Measurements from ENCODE around the gene CPT1A. TPM values are rescaled to one million over a fixed set of nuclear protein-coding genes. Genes with fewer than 3 reads are reported as not detected.
"Not testable (repeated sequence)": the region's sequence is repeated elsewhere in the genome, so short reads cannot be mapped to it uniquely, and the experiment has no call there.

Gene CPT1A
- total RNA-seq, 4 donors from 2014 or later = 32.9 to 84.9 (median 49.2) TPM

DNA sequence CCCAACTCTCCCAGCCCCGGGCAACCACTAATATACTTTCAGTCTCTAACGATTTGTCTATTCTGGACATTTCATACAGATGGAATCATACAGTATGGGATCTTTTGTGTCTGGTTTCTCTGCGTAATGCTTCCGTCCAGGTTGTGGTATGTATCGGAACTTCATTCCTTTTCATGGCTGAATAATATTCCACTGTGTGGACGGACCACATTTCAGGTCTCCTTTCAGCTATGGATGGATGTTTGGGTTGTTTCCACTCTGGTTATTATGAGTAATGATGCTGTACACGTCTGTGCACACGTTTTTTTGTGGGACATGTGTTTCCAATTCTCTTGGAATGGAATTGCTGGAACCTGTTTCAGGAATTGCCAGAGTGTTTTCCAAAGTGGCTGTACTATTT lies 17.4 kb upstream of the CPT1A start:
- H3K4me1 ChIP-seq = peaks cover 0 to 18% (median 4%) of the 10 kb centered on the region in 4 donors
- H3K27me3 ChIP-seq = peaks cover 0 to 12% of the 10 kb centered on the region in 2 donors
- peaks cover 0 to 4% (median 0%) of the 10 kb centered on the region in 4 donors for H3K9me3 ChIP-seq
- no peak overlapping the region for H3K4me3 ChIP-seq
- 82 to 87% methylated on average over 8 of the region's 8 CpGs for WGBS, 2 donors
- peaks cover 0 to 4% (median 0%) of the 10 kb centered on the region in 3 donors for H3K36me3 ChIP-seq
- TF ChIP-seq, protein P1, sequence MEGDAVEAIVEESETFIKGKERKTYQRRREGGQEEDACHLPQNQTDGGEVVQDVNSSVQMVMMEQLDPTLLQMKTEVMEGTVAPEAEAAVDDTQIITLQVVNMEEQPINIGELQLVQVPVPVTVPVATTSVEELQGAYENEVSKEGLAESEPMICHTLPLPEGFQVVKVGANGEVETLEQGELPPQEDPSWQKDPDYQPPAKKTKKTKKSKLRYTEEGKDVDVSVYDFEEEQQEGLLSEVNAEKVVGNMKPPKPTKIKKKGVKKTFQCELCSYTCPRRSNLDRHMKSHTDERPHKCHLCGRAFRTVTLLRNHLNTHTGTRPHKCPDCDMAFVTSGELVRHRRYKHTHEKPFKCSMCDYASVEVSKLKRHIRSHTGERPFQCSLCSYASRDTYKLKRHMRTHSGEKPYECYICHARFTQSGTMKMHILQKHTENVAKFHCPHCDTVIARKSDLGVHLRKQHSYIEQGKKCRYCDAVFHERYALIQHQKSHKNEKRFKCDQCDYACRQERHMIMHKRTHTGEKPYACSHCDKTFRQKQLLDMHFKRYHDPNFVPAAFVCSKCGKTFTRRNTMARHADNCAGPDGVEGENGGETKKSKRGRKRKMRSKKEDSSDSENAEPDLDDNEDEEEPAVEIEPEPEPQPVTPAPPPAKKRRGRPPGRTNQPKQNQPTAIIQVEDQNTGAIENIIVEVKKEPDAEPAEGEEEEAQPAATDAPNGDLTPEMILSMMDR (IDR thresholded peaks at IDR 0.05) = no peak
- TF ChIP-seq EP300 (IDR thresholded peaks at IDR 0.05) (no peak), POLR2A (IDR thresholded peaks at IDR 0.05) (no peak)
- no peak overlapping the region for H3K27ac ChIP-seq
- DNase-seq (ENCODE audit: low spot score in 2 of 2) = no peak

DNA sequence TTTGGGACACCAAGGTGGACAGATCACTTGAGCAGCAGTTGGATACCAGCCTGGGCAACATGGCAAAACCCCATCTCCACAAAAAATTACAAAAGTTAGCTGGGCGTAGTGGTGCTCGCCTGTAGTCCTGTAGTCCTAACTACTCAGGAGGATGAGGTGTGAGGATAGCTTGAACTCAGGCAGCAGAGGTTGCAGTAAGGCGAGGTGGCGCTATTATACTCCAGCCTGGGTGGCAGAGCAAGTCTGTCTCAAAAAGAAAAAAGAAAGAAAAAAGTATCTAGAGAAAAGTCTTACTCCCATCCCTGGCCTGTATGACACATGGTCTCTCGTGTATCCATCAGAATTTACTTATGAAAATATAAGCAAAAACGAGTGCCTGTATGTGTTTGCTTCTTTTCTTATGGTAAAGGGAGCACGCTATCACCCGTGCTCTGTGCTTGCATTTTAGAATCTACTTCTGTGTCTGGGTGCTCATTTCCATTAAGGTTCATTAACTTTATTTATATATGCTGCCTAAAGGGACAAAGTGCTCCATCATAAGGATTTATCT lies 15.4 kb upstream of the CPT1A start:
- H3K9me3 ChIP-seq = no peaks in the 10 kb centered on the region
- H3K27me3 ChIP-seq = peaks cover 0 to 21% of the 10 kb centered on the region in 2 donors
- H3K4me1 ChIP-seq = peaks cover 0 to 22% (median 4%) of the 10 kb centered on the region in 4 donors
- H3K27ac ChIP-seq = no peak overlapping the region
- TF ChIP-seq POLR2A (IDR thresholded peaks at IDR 0.05) = no peak
- no peak for TF ChIP-seq EP300 (IDR thresholded peaks at IDR 0.05)
- TF ChIP-seq, protein P1 (IDR thresholded peaks at IDR 0.05) = no peak
- WGBS, 2 donors = 87 to 88% methylated on average over 8 of the region's 8 CpGs
- no peak for DNase-seq (ENCODE audit: low spot score in 2 of 2)
- no peaks in the 10 kb centered on the region for H3K36me3 ChIP-seq
- H3K4me3 ChIP-seq = no peak overlapping the region

DNA sequence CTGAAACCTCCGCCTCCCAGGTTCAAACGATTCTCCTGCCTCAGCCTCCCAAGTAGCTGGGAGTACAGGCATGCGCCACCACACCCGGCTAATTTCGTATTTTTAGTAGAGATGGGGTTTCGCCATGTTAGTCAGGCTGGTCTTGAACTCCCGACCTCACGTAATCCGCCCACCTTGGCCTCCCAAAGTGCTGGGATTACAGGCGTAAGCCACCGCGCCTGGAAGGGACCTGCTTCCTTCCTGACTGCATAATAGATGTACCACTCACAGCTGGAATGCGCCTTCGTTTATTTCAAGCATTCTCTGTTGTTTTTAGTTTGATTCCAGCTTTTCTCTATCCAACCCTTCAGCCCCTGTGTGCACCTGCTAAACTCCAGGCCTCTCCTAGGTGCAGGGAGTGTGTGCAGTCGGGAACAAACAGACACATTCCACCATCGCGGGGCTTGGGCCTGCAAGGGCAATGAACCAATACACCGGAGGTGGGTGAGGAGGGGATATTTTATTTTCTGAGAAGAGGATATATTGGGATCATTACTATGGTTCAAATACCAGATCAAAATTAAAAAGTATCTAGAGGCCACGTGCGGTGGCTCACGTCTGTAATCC lies 14.8 kb upstream of the CPT1A start:
- DNase-seq (ENCODE audit: low spot score in 2 of 2); H3K36me3 ChIP-seq; H3K27ac ChIP-seq; H3K4me3 ChIP-seq; H3K9me3 ChIP-seq: not testable (repeated sequence)
- WGBS, 2 donors = 90 to 94% methylated on average over 21 of the region's 21 CpGs
- H3K4me1 ChIP-seq = peaks cover 0 to 22% (median 4%) of the 10 kb centered on the region in 4 donors
- peaks cover 0 to 21% of the 10 kb centered on the region in 2 donors for H3K27me3 ChIP-seq

DNA sequence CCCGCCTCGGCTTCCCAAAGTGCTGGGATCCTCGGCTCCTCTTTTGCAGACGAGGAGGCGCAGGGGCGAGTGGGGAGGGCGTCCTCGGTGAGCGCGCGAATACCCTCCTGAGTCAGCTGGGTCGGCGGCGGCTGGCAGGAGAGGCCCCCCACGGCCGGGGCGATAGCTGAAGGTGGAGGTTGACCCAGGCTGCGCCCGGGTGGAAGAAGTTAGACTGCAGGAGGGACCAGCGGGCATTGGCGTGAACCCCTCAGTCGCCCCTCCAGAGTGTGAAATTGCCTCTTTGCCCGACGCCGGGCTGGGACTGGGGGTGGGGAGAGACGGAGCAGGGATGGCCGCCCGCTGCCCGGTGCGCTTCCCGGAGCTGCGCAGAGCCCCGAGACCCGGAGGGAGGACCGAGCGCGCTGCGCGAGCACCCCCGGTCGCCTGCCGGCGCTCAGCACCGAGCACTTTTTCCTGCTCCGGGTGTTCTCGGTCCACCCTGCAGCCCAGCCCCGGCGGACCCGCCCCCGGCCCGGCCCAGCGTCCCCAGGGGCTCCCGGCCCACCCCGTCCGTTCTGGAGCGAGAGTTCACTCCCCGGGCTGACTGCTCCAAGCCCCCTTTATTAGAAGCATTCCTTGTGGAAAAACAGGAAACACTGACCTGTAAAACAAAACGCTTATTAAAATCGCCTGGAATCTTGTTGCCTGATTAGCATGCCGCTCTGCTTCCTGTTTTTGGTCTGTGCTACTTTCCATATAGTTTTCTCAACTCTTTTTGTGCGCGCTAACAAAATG lies 13.7 kb upstream of the CPT1A start:
- peak overlapping the region in 3 of 4 donors; percentile 47 to 72 (median 60) for H3K27ac ChIP-seq

DNA sequence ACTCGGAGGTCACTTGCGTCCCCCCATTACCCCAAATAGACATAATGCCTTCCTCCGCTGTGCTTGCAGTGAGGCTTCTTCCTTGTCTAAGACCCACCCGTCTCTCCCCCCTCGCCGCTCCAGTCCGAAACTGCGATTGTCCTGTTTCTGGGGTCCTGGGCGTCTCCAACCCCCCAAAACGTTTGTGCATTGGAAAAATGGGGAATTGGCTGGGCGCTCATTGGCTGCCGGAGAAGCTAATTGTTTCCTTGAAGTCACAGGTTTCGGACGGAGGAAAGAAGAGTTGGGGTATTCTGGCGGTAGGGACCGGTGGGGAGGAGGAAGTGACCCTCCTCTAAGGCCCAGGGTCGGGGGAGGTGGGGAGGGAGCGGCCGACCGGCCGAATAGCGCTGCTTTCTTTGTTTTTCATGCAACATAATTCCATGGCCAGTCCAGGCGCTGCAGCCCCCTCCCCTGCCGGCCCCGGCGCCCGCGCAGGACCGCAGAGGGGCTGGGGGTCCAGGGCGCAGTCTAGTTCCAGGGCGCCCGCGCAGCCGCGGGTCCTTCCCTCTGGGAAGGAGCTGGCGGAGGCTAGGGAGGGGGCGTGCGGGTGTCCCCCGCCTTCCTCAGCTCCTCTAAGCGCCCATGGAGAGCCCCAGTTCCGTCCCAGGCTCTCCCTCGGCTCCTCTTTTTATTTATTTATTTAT lies 12.7 kb upstream of the CPT1A start:
- no peak for DNase-seq (ENCODE audit: low spot score in 2 of 2)
- peak overlapping the region; percentile 26 to 59 (median 44) for H3K4me3 ChIP-seq
- H3K27me3 ChIP-seq = peaks cover 0 to 21% of the 10 kb centered on the region in 2 donors
- WGBS, 2 donors = 20 to 22% methylated on average over 41 to 42 of the region's 42 CpGs
- peaks cover 0 to 22% (median 4%) of the 10 kb centered on the region in 4 donors for H3K4me1 ChIP-seq
- no peaks in the 10 kb centered on the region for H3K36me3 ChIP-seq
- TF ChIP-seq, protein P1 (IDR thresholded peaks at IDR 0.05) = no peak
- no peak for TF ChIP-seq POLR2A (IDR thresholded peaks at IDR 0.05)
- TF ChIP-seq EP300 (IDR thresholded peaks at IDR 0.05) = no peak
- H3K27ac ChIP-seq = no peak overlapping the region
- H3K9me3 ChIP-seq = no peaks in the 10 kb centered on the region

More for the DNA sequence above, 13.7 kb upstream of the CPT1A start:
- Histone ChIP-seq H3K9me3 (no peaks in the 10 kb centered on the region), H3K27me3 (peaks cover 0 to 21% of the 10 kb centered on the region in 2 donors), H3K36me3 (no peaks in the 10 kb centered on the region), H3K4me1 (peaks cover 0 to 22% (median 4%) of the 10 kb centered on the region in 4 donors), H3K4me3 (peak overlapping the region; percentile 26 to 59 (median 44))
- no peak for DNase-seq (ENCODE audit: low spot score in 2 of 2)
- WGBS, 2 donors = 2 to 6% methylated on average over 43 to 59 of the region's 62 CpGs
- peak in 1 of 2 donors; percentile 33 for TF ChIP-seq EP300 (IDR thresholded peaks at IDR 0.05)
- TF ChIP-seq POLR2A (IDR thresholded peaks at IDR 0.05) = no peak
- TF ChIP-seq, protein P1 (IDR thresholded peaks at IDR 0.05) = peak in 1 of 5 experiments; percentile 28
